Measurements from ENCODE around the gene SHBG.

The SHBG gene

DNA sequence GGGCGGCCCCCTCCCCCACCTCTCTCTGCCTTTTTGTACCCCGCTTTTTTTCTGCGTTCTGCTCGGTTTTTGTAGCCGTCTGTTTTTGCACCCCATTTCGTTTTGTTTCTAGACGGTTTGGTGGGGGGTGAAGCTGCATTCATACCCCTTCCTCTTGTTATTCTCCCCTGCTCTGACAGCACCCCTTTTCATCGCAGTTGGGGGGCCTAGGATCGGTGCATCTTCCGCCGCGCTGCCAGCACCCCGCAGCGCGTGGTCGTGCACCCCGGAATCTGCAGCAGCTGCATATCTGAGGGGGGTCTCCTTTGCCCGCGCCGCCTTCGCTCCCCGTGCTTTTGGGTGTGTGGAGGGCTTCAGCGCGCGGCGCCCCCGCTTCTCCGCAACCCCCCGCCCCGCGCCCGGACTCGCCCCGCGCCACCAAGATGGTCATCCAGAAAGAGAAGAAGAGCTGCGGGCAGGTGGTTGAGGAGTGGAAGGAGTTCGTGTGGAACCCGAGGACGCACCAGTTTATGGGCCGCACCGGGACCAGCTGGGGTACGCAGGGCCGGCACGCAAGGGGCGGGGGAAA is 21.2 kb downstream of the SHBG start:
- DNase-seq, result no peak

DNA sequence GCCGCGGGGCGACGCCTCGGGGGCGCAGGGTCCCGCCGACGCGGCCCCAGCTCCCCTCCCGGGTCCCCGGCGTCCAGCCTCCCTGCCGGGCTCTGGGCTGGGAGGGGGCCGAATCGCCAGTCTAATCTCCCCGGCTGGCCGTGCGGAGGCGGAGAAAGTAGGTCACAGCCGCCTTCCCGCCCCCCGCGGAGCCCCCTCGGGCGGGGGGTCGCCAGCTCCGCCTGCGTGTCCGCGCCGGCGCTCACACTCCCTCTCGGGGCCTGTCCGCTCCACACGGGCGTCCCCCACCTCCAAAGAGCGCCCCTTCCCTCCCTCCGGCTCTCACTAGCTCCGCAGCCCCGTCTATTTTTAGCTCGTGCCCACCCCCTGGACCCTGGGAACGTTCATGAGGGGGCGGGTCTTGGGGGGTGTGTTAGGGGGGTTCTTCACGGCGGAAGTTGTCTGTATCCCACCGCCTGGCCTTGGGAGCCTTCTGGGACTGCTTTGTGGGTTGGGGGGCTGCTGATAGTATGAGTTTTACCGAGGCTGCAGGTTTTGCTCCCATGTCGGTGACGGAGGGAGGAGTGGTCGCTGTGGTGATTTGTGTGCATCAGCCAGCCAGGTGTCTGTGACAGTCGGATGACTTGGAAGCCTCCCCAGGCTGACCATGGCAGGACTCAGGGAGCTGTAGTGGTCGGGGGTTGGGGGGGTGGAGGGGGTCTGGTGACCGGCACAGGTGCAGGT is 21.9 kb downstream of the SHBG start:
- DNase-seq, result peak; percentile 35

DNA sequence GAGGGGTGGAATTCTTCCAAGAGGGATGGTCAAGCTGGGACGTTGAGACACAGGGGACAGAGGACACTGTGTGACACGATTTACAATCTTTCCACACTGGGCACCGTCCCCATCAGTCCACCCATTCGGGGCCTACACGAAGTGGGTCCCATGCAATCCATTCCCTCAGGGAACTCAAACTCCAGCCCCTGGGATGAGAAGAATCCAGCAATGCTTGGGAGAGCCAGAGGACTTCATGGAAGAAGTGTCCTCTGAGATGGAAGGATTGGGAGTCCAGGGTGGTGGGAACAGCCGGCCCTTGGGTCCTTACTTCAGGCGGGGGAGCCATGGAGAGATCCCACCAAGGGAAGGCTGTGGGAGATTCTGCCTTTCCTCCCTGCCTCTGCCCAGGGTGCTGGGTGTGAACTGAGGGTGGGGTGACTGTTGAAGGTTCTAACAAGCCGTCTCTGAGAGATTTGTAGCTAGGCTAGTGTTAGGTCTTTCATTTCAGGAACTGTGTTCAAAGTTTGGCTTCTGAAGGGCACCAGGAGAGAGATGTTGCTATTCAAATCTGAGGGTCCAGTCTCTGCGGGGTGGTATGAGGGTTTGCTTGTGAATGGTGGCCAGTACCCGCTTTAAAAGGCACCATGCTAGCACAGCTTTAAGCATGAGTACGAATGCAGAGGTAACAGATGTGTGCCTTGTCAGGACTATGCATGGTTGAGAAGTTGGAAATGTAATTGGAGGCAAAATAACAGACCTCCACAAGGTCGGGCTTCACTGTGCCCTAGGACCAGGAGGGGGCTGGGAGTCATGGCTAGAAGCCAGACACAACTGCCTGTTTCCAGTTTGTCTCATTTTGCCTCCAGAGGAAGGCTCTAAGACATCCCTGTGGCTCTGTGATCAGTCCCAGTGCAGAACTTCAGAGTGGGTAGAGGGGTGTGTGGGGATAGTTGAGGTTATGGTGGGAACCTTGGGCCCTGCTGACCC is 22.7 kb downstream of the SHBG start:
- DNase-seq, result no peak

GRCh38 chr17:7654832-7655540 is 25.1 kb downstream of the SHBG start:
- DNase-seq, result no peak

DNA sequence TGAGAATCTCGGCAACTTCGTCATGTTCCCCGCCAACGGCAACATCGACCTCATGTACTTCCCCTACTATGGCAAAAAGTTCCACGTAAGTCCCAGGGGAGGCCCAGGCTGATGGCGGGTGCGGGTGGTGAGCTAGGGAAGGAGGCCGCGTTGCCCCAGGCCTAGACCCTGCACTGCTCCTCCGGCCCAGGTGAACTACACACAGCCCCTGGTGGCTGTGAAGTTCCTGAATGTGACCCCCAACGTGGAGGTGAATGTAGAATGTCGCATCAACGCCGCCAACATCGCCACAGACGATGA is 25.6 kb downstream of the SHBG start:
- no peak for DNase-seq

- DNase-seq, result no peak
These were observed 27.1 kb downstream of the SHBG start for GRCh38 chr17:7656958-7657609.

DNA sequence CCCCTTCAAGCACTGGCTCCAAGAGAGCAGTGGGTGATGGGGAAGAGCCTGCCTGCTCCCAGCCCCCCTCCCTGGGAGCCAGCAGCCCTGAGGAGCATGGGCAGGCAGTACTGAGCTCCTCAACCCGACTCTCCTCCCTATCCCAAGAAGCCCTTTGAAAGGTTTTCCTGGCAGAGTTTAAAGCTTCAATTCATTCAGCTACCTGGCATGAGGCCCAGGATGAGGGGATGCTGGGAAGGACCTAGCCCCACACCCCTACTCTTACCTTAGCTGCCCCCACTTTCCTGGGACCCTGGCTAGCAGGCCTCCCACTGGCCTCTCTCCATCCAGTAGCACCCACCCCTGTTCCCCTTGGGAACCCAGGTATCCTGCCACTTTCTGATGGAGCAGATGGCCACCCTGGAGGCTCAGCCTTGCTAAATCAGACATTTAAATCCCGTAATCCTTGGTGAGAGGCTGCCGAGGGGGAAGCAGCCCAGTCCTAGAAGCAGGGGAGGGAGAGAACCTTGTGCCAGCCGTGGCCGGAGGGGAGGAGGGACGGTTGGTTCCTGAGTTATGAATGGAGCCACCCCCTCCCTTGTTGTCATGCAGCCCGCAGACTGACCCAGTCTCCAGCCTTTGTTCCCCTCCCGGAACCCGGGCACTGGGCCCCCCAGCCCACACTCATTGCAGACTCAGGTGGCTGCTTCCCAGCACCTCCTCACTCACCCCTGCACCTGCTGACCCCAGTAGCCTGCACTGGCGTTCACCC is 37.9 kb downstream of the SHBG start:
- no peak for DNase-seq

GRCh38 chr17:7668482-7668881 is 38.5 kb downstream of the SHBG start:
- DNase-seq, result no peak

GRCh38 chr17:7673239-7673638 is 43.3 kb downstream of the SHBG start:
- no peak for DNase-seq

- DNase-seq, result no peak
These were observed 45.0 kb downstream of the SHBG start for GRCh38 chr17:7674934-7675333.

DNA sequence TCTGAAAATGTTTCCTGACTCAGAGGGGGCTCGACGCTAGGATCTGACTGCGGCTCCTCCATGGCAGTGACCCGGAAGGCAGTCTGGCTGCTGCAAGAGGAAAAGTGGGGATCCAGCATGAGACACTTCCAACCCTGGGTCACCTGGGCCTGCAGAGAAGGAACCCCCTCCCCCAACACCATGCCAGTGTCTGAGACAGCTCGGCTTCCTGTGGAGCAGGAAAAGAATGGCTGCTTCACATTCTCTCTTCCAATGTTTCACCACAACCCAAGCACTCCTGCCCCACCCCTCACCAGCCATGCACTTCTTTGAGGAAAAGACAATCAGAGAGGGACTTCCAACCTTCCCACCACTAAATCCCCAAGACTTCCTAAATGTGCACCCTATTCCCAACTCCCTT is 46.6 kb downstream of the SHBG start:
- no peak for DNase-seq

- DNase-seq, result no peak
These were observed 47.6 kb downstream of the SHBG start for GRCh38 chr17:7677388-7678067.
